Stimulated activated CD4-positive, alpha-beta T cell treated with anti-CD3 and anti-CD28 coated beads, Interleukin-2, amount 100 ng/mL, for 48 hours (primary cell): ENCODE data around the gene CAMTA1.

ENCODE experiments used
- DNase-seq, 2 donors: peaks; one replicate each; pipeline ENCODE4 v3.0.0-alpha.2; 2020

CAMTA1 gene

DNA sequence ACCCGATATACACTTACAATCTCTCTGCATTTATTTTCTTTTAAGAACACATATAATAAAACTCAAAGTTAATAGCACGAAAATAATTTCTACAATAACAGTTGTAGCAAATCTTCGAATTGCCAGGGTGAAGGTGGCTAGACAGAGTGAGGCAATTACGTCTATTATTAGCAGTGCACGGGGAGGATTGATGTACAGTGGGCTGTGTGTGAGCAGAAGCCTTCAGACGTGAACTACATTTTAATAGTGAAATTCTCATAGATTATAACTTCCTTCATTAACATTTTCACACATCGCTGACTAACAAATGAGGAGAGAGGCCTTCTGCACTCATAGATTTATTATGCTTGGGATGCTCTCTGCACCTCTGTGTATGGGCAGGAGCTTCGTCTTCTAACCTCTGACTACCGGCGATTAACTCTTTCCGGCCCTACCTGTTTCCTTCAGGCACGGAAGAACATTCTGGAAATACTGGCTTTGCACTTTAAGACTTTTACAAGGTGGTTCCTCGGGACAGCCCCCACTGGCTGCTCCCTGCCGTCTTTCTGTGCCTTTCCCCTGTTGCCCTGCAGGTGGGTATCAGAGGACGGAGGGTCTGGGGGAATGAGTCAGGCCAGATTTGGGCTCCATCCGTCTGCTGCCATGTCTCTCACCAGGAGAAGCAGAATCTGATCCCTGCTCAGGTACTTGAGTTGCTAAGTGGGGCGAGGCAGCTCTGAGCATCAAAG lies 200.5 kb downstream of the CAMTA1 start:
- DNase-seq, result no peak

GRCh38 chr1:6986281-6986680 lies 201.0 kb downstream of the CAMTA1 start:
- no peak for DNase-seq

- no peak for DNase-seq
These were observed 202.7 kb downstream of the CAMTA1 start for GRCh38 chr1:6987940-6988339.

- DNase-seq, result no peak
These were observed 203.5 kb downstream of the CAMTA1 start for GRCh38 chr1:6988796-6989195.

- DNase-seq, result no peak
These were observed 204.2 kb downstream of the CAMTA1 start for GRCh38 chr1:6989212-6990159.

- DNase-seq, result no peak
These were observed 206.0 kb downstream of the CAMTA1 start for GRCh38 chr1:6991266-6991665.

DNA sequence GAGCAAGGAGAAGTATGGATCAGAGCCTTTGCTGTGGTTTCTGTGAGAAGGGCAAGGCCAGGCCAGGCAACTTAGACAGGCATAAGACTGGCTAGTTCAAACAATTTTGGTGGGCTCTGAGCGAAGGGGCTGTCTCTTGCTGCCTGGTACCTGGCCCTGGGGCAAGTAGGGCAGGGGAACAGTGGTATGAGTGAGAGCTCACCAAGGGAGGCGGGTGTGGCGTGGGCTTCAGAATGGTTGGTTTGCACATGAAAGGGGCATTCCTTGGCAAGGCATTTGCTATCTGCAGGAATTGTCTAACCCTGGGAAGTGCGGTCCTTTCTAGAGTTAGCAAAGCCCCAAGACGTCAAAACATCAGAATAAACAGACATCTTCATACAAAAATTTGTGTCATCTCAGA lies 210.5 kb downstream of the CAMTA1 start:
- no peak for DNase-seq

- no peak for DNase-seq
These were observed 211.1 kb downstream of the CAMTA1 start for GRCh38 chr1:6996371-6996770.

- no peak for DNase-seq
These were observed 211.6 kb downstream of the CAMTA1 start for GRCh38 chr1:6996866-6997265.

- DNase-seq, result no peak
These were observed 213.0 kb downstream of the CAMTA1 start for GRCh38 chr1:6998267-6998666.

DNA sequence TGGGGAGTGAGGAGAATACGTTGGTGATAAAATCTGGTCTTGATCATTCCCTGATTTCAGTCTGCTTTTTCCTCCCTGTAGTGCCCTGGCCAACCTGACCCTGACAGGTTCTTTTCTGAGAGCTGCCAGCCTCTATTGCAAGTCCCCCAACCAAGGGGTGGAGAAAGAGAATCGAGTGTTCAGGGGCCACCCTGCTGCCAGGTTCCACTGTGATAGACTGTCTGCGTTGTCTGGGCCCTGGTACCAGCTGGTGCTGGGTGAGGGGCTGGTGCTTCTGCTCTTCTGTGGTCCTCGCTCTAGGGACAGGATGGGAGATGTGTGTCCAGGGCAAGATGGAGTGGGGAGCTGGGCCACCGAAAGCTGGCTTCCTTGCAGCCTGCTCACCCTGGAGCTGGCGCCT lies 214.6 kb downstream of the CAMTA1 start:
- no peak for DNase-seq

DNA sequence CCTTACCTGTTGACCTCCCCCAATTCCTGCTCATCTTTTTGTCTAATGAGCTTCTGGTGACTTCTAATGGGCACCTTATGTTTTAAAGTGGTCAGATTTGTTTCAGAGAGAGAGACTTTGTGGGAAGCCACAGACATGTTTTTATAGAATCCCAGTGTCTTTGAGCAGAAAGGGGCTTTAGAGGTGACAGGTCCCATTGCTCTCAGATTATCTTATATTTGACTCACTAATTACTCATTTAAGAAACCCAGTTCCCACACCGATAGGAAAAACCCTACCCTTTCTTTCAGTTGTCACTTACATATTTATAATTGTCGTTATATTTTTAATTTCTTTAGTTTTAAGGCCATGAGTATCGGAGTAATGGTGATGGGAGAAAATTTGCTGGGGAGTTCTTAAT lies 215.5 kb downstream of the CAMTA1 start:
- no peak for DNase-seq

DNA sequence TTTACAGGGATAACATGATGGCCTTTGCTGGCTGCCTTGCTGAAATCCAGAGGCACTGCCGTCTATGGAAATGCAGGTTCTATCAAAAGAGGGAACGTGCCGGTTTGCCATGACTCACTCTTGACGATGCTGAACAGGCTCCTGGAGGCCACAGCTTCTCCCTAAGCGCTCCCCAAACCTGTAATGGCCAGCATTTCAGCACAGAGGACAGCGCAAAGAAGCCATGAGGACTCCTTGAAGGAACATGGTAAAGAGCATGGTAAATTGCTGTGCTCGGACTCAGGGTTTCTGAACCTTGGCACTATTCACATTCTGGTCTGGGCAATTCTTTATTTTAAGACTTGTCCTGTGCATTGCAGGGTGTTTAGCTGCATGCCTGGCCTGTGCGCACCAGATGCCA lies 217.5 kb downstream of the CAMTA1 start:
- no peak for DNase-seq

- no peak for DNase-seq
These were observed 218.4 kb downstream of the CAMTA1 start for GRCh38 chr1:7003676-7004075.

DNA sequence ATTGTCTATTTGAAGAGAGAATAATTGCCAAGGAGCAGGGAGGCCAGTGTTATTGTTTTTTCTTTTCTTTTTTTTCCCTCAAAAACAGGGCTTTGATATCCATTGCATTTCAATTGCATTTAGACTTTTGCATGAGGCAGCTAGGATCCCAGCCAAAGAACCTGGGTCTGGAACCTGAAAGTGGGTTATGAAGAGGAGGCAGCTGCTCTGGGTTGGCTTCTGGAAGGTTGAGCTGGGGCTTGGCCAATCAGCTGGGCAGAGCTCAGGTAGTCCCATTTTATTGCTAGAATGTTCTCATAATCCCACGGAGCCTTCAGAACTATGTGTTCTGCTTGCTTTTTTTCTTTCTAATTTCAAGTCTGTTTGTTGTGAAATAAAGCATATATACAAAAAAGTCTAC lies 218.9 kb downstream of the CAMTA1 start:
- DNase-seq, result no peak

DNA sequence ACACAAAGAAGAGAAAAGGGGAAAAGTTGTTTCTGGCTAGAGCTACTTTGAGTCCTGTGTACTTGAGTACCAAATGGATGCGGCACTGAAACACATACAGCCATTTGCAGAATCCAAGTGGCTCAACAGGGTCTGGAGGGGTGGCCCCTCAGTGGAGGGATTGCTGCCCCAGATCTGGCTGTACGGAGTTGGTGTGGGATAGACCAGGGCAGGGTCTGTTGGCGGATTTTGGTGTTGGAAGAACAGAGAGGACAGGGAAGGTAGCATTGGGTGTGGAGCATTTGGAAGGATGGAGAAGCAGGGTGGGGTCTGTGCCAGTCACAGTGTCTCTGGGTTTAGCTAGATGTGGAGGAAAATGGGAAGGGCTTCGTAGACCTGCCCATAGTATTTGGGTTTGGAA lies 220.5 kb downstream of the CAMTA1 start:
- no peak for DNase-seq

DNA sequence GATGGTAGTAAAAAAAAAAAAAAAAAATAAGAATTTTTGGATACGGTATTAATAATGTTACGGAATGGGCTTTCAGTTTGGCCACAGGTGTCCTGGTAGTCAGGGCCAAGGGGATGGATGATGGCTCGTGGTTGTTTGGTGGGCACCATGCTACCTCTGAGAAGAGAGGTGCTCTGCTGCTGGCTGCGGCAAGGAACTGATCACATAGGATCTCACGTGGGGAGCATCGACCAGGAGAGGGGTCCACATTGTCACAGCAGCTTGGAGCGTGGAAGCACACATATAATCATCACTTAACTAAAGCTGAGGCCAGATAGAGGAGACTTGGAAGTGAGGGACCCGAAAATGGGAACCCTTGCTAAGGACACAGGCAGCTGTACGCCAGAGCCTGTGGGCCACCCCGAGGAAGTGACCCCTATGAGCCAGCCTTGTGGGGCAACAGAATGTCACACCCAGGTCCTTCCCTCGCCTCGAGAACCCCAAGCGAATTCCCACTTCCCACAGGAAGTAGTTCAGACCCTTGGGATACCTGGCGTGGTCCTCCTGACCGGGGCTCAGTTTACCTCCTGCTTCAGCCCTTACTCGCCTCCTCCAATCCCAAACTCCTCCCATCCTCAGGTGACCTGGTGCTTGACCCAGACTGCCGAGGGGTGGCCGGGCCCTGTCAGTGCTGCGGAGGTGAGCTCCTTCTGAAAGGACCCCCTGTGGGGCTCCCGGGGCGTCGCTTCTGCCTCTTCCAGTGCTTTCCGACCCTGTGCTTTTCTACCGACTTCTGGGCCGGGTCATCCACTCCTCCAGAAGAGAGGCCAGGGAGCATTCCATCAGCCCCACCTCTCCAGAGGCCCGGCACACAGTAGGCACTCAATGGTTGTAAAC lies 222.0 kb downstream of the CAMTA1 start:
- DNase-seq, result no peak

GRCh38 chr1:7007902-7008301 lies 222.6 kb downstream of the CAMTA1 start:
- DNase-seq, result no peak

DNA sequence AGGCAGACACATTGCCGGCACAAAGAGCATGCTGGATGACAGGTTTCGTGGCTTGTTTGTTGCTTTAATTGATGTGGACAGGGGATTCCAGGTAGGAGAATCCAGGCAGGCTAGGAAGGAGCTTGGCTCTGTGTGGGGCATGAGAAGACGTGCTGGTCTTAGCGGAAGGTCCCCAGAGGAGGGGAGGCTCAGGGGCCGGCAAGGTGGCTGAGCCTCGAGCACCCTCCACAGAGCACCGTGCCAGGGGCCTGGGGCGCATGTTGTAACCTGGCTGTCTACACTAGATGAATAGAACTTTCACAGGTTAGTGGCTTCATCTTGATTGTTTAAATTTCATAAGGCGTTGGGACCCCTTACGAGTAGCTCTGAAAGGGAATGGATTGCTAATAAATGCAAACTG lies 223.1 kb downstream of the CAMTA1 start:
- no peak for DNase-seq

GRCh38 chr1:7008975-7009740 lies 223.9 kb downstream of the CAMTA1 start:
- no peak for DNase-seq

DNA sequence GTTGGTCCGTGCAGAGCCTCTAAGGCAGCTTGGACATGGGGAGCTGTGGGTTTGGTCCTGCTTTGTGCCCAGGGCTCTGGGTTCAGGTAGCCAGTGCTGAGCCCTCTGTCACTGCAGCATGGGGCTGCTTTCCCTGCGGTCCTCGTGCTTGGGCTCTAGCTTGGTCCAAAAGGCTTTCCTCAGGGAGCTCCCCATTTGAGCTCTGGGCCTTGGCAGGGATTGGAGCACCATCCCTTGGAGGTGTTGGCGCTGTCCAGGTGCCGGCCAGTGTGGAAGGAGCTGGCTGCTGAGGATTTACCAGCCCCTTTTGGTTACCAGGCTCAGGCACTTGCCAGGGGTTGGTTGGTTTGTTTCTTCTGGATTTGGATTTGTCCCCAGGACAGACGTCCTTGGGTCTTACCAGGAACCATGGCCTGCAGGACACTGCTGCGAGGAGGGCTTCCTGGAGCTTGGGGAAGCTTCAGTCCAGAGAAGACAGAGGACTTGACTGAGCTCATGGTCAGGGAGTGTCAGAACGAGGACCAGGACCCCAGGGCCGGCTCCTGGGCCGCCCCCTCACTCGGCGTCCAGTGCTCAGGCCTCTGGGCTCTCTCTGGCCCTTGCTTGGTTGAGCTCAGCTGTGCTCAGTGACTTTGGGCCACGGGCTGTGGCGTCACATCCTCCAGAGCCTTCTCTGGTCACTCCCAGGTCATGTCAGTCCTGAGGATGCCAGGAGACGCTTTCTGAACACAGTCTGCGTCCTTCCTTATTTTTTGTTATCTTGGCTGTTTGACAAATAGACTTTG lies 224.7 kb downstream of the CAMTA1 start:
- no peak for DNase-seq
